HEK293 (cell line): ENCODE measurements around the gene TMOD1.

ENCODE experiments used
- CTCF ChIA-PET: fragments of 350-600 bp; formaldehyde crosslinking; extraction: SDS; loops from one replicate; lab custom pipeline; 2021; ENCODE audit warnings: antibody characterized with exemption; lab: Yijun Ruan, JAX
- POLR2A ChIA-PET: fragments of 300-600 bp; formaldehyde crosslinking; extraction: SDS; loops from one replicate; lab custom pipeline; 2020; ENCODE audit warnings: antibody characterized with exemption, inconsistent platforms; lab: Yijun Ruan, JAX
- H3K27ac ChIP-seq: fragments of 200-500 bp; sonication (Bioruptor generic); 2 replicates; pipeline ENCODE4 v1.5.1; 2014; ENCODE audit warnings: low read depth, low read length, control low read depth, inconsistent platforms; ENCODE audit errors: extremely low read depth
- H3K36me3 ChIP-seq, 2 experiments: fragments of 200-500 bp in 1 of 2; sonication (Bioruptor generic) in 1 of 2; 1 replicate in 1 of 2; 2 replicates in 1 of 2; pipeline ENCODE4 v1.5.1; 2014 to 2017; ENCODE audit warnings: inconsistent platforms in 2 of 2, low read length in 2 of 2; ENCODE audit not compliant: control insufficient read depth in 2 of 2, insufficient read depth in 1 of 2
- H3K4me1 ChIP-seq: fragments of 200-500 bp; sonication (Bioruptor generic); 2 replicates; pipeline ENCODE4 v1.5.1; 2014; ENCODE audit warnings: mild to moderate bottlenecking, low read length, inconsistent platforms; ENCODE audit not compliant: control insufficient read depth, insufficient read depth
- H3K4me3 ChIP-seq: 2 replicates; pipeline ENCODE4 v1.5.1; 2011; ENCODE audit warnings: low read depth, mild to moderate bottlenecking, control low read depth, low read length, moderate library complexity
- H3K9me3 ChIP-seq: fragments of 200-500 bp; sonication (Bioruptor generic); 2 replicates; pipeline ENCODE4 v1.5.1; 2014; ENCODE audit warnings: low read depth, low read length, inconsistent platforms; ENCODE audit not compliant: control insufficient read depth, insufficient read depth
- GLI2 ChIP-seq: fragments of 450-650 bp; formaldehyde crosslinking; IDR thresholded peaks from 2 replicates; pipeline ENCODE4; 2017; ENCODE audit warnings: missing biosample characterization, missing genetic modification characterization, low read depth, borderline replicate concordance
- GLI4 ChIP-seq: fragments of 450-650 bp; formaldehyde crosslinking; IDR thresholded peaks from 2 replicates; pipeline ENCODE4 v1.5.1; 2016; ENCODE audit warnings: missing biosample characterization, missing genetic modification characterization
- KLF8 ChIP-seq: fragments of 450-650 bp; formaldehyde crosslinking; IDR thresholded peaks from 2 replicates; pipeline ENCODE4 v1.5.1; 2016; ENCODE audit warnings: missing biosample characterization, missing genetic modification characterization
- TCF7L2 ChIP-seq: IDR thresholded peaks from 2 replicates; pipeline ENCODE4 v1.6.1; 2011; ENCODE audit warnings: low read depth, mild to moderate bottlenecking, inconsistent platforms, low read length, moderate library complexity, borderline replicate concordance
- TSHZ1 ChIP-seq: fragments of 450-650 bp; formaldehyde crosslinking; IDR thresholded peaks from 2 replicates; pipeline ENCODE4 v1.5.1; 2016; ENCODE audit warnings: missing biosample characterization, missing genetic modification characterization, borderline replicate concordance
- ZBTB48 ChIP-seq: fragments of 450-650 bp; formaldehyde crosslinking; IDR thresholded peaks from 2 replicates; pipeline ENCODE4 v1.5.1; 2016; ENCODE audit warnings: missing biosample characterization, missing genetic modification characterization
- ZNF140 ChIP-seq: fragments of 450-650 bp; formaldehyde crosslinking; IDR thresholded peaks from 2 replicates; pipeline ENCODE4 v1.5.1; 2016; ENCODE audit warnings: missing biosample characterization, missing genetic modification characterization
- ZNF19 ChIP-seq: fragments of 450-650 bp; formaldehyde crosslinking; IDR thresholded peaks from 2 replicates; pipeline ENCODE4; 2016; ENCODE audit warnings: missing biosample characterization, missing genetic modification characterization, low read depth
- ZNF214 ChIP-seq: fragments of 450-650 bp; formaldehyde crosslinking; IDR thresholded peaks from 2 replicates; pipeline ENCODE4 v1.5.1; 2017; ENCODE audit warnings: missing biosample characterization, mild to moderate bottlenecking, missing genetic modification characterization, borderline replicate concordance
- ZNF274 ChIP-seq, 2 experiments: fragments of 200-500 bp in 1 of 2; fragments of 450-650 bp in 1 of 2; sonication (Bioruptor generic) in 1 of 2; formaldehyde crosslinking in 1 of 2; IDR thresholded peaks; 2 replicates each; pipeline versions ENCODE4 v1.5.1 to v1.6.1; 2014 to 2016; ENCODE audit warnings: borderline replicate concordance in 1 of 2, inconsistent platforms in 1 of 2, low read length in 1 of 2, missing biosample characterization in 1 of 2, missing genetic modification characterization in 1 of 2
- ZNF433 ChIP-seq: fragments of 450-650 bp; formaldehyde crosslinking; IDR thresholded peaks from 2 replicates; pipeline ENCODE4 v1.5.1; 2016; ENCODE audit warnings: missing biosample characterization, missing genetic modification characterization, low read depth
- ZNF449 ChIP-seq: fragments of 450-650 bp; formaldehyde crosslinking; IDR thresholded peaks from 2 replicates; pipeline ENCODE4 v1.5.1; 2017; ENCODE audit warnings: missing biosample characterization, mild to moderate bottlenecking, missing genetic modification characterization, moderate library complexity
- ZNF48 ChIP-seq: fragments of 450-650 bp; formaldehyde crosslinking; IDR thresholded peaks from 2 replicates; pipeline ENCODE4 v1.5.1; 2016; ENCODE audit warnings: missing biosample characterization, missing genetic modification characterization
- ZNF521 ChIP-seq: fragments of 450-650 bp; formaldehyde crosslinking; IDR thresholded peaks from 2 replicates; pipeline ENCODE4 v1.5.1; 2017; ENCODE audit warnings: missing biosample characterization, mild to moderate bottlenecking, missing genetic modification characterization
- ZNF530 ChIP-seq: fragments of 450-650 bp; formaldehyde crosslinking; IDR thresholded peaks from 2 replicates; pipeline ENCODE4 v1.5.1; 2016; ENCODE audit warnings: low read depth, missing biosample characterization, missing genetic modification characterization
- ZNF600 ChIP-seq: fragments of 450-650 bp; formaldehyde crosslinking; IDR thresholded peaks from 2 replicates; pipeline ENCODE4 v1.5.1; 2016; ENCODE audit warnings: missing biosample characterization, missing genetic modification characterization
- ZNF629 ChIP-seq: fragments of 450-650 bp; formaldehyde crosslinking; IDR thresholded peaks from 2 replicates; pipeline ENCODE4 v1.5.1; 2017; ENCODE audit warnings: missing biosample characterization, missing genetic modification characterization
- ZNF707 ChIP-seq: fragments of 450-650 bp; formaldehyde crosslinking; IDR thresholded peaks from 2 replicates; pipeline ENCODE4 v1.5.1; 2016; ENCODE audit warnings: missing biosample characterization, missing genetic modification characterization
- ZNF777 ChIP-seq: fragments of 450-650 bp; formaldehyde crosslinking; IDR thresholded peaks from 2 replicates; pipeline ENCODE4 v1.5.1; 2017; ENCODE audit warnings: missing biosample characterization, missing genetic modification characterization, borderline replicate concordance

The TMOD1 gene

GRCh38 chr9:97528529-97529230 is 27.2 kb downstream of the TMOD1 start:
- H3K36me3 ChIP-seq, result peaks cover 0 to 80% of the 10 kb centered on the region in 2 experiments; a peak in 1 of 3 replicates
- ChIA-PET POLR2A (no interaction called here), CTCF (no interaction called here)
- TF ChIP-seq GLI2 (tag by site-specific recombination) (no peak), ZNF521 (tag by site-specific recombination) (no peak), ZNF274 (IDR thresholded peaks at IDR 0.05; ENCODE audit: low read length) (no peak), ZNF274 (tag by site-specific recombination; IDR thresholded peaks at IDR 0.05; ENCODE audit: borderline replicate concordance) (no peak), GLI4 (no peak), ZNF777 (no peak), ZNF449 (tag by site-specific recombination) (no peak), TSHZ1 (tag by site-specific recombination) (no peak), ZNF707 (no peak), ZNF433 (tag by site-specific recombination) (no peak), ZNF48 (no peak), ZNF140 (no peak), ZNF530 (no peak)
- peaks cover 6% of the 10 kb centered on the region; the same call in 1 of the 2 replicates for H3K4me1 ChIP-seq
- no peak overlapping the region for H3K4me3 ChIP-seq
- H3K27ac ChIP-seq, result no peak overlapping the region
- no peaks in the 10 kb centered on the region for H3K9me3 ChIP-seq

GRCh38 chr9:97529363-97530076 is 28.1 kb downstream of the TMOD1 start:
- Histone ChIP-seq H3K27ac (no peak overlapping the region), H3K4me3 (no peak overlapping the region), H3K4me1 (no peaks in the 10 kb centered on the region), H3K36me3 (peaks cover 0 to 80% of the 10 kb centered on the region in 2 experiments; a peak in 1 of 3 replicates), H3K9me3 (no peaks in the 10 kb centered on the region)
- CTCF ChIA-PET, result no interaction called here
- POLR2A ChIA-PET, result interaction anchor here (0.6 kb wide), 1 partner anchor 490 kb away, joined by 3 read pairs; no protein-coding TSS in a partner anchor
- TF ChIP-seq ZNF19, result no peak
- no peak for TF ChIP-seq ZNF600 (tag by site-specific recombination)
- no peak for TF ChIP-seq ZNF629 (tag by site-specific recombination)
- TF ChIP-seq ZBTB48 (tag by site-specific recombination), result no peak
- no peak for TF ChIP-seq ZNF214 (tag by site-specific recombination)
- TF ChIP-seq KLF8 (tag by site-specific recombination), result no peak
- TF ChIP-seq TCF7L2, result no peak
